ENCODE results near the gene LRRC74B.
"Not testable (repeated sequence)": the region's sequence is repeated elsewhere in the genome, so short reads cannot be mapped to it uniquely, and the experiment has no call there.

- not testable (repeated sequence) for TF ChIP-seq EZH2 (IDR thresholded peaks at IDR 0.05; ENCODE audit: borderline replicate concordance, low read length)
- TF ChIP-seq, protein P1, sequence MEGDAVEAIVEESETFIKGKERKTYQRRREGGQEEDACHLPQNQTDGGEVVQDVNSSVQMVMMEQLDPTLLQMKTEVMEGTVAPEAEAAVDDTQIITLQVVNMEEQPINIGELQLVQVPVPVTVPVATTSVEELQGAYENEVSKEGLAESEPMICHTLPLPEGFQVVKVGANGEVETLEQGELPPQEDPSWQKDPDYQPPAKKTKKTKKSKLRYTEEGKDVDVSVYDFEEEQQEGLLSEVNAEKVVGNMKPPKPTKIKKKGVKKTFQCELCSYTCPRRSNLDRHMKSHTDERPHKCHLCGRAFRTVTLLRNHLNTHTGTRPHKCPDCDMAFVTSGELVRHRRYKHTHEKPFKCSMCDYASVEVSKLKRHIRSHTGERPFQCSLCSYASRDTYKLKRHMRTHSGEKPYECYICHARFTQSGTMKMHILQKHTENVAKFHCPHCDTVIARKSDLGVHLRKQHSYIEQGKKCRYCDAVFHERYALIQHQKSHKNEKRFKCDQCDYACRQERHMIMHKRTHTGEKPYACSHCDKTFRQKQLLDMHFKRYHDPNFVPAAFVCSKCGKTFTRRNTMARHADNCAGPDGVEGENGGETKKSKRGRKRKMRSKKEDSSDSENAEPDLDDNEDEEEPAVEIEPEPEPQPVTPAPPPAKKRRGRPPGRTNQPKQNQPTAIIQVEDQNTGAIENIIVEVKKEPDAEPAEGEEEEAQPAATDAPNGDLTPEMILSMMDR (IDR thresholded peaks at IDR 0.05; ENCODE audit: low read length) = not testable (repeated sequence)
Measured at GRCh38 chr22:21039158-21039557, 6.6 kb upstream of the LRRC74B start.
